HG02870 (cell line): ENCODE data around the gene ALDH3B1.

Source experiments
- ATAC-seq: cut with Tn5 transposase; IDR thresholded peaks from one replicate; pipeline ENCODE4 v1.9.1; 2021; ENCODE audit warnings: mild to moderate bottlenecking, moderate library complexity; ENCODE audit not compliant: unreplicated experiment

ALDH3B1 gene

DNA sequence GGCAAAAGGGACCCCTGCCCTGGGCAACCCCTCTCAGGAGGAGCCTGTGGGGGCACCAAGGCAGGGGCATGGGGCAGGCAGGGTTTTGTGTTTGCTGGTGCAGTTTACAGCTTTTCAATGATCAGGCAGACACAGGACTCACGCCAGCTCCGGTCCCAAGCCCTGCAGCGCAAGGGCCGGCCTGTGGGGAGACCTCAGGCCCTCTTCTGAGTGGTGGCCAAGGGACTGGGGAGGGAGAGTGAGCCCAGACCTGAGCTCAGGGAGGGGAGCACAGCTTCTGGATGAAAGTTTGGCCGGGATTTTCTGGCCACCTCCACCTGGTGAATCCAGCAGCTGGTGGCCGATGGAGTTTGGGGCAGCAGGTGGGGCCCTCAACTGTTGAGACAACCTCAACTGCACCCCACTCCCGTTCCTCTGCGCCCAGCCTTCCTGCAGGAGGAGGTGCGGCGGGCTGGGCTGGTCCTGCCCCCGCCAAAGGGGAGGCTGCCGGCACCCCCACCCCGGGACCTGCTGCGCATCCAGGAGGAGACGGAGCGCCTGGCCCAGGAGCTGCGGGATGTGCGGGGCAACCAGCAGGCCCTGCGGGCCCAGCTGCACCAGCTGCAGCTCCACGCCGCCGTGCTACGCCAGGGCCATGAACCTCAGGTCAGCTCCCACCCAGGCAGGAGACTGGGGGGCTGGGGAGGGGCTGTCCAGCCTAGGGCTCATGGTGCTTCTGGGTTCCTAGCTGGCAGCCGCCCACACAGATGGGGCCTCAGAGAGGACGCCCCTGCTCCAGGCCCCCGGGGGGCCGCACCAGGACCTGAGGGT, 32.3 kb downstream of the ALDH3B1 start:
- ATAC-seq = no peak

DNA sequence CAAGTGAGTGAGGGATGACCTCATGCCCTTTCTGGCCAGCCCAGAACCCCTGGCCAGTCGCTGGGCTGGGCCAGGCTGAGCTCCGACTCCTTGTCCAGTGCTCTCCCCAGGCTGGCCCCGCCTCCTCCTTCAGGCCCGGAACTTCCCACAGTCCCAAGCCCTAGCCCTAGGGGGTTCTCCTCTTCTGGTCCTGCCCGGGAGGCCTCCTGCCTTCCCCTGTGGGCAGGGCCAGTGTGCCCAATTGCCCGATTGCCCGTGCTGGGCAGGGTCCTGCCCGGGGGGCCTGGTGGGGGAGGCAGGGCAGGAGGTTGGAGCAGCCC, 32.9 kb downstream of the ALDH3B1 start:
- ATAC-seq = no peak

GRCh38 chr11:68043349-68044144, 33.4 kb downstream of the ALDH3B1 start:
- no peak for ATAC-seq

DNA sequence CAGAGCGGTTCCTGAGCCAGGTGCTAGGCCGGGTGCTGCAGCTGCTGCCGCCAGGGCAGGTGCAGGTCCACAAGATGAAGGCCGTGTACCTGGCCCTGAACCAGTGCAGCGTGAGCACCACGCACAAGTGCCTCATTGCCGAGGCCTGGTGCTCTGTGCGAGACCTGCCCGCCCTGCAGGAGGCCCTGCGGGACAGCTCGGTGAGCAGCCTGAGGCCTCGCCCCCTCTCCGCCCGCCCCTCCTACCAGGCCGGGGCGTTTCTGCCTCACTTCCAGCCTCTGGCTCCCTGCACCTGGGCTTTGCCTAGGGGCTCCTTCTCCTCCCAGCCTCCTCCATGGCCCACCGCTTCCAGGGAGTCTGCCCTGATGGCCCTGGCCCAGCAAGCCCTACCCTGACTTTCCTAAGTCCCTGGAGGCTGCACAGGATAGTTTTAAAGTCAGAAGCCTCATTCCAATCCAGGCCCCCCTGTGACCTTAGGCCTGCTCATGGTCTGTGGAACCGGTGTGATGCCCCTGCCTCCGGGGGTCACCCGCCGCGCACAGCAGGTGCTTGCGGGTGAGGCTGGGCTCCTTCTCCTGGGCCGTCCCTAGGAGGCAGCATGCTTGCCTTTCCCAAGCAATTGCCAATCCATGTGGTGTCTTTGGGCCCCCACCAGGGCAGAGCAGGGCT, 34.2 kb downstream of the ALDH3B1 start:
- no peak for ATAC-seq

GRCh38 chr11:68044898-68045351, 34.8 kb downstream of the ALDH3B1 start:
- ATAC-seq = no peak

GRCh38 chr11:68047437-68048290, 37.5 kb downstream of the ALDH3B1 start:
- ATAC-seq = no peak

GRCh38 chr11:68048681-68049508, 38.8 kb downstream of the ALDH3B1 start:
- no peak for ATAC-seq

DNA sequence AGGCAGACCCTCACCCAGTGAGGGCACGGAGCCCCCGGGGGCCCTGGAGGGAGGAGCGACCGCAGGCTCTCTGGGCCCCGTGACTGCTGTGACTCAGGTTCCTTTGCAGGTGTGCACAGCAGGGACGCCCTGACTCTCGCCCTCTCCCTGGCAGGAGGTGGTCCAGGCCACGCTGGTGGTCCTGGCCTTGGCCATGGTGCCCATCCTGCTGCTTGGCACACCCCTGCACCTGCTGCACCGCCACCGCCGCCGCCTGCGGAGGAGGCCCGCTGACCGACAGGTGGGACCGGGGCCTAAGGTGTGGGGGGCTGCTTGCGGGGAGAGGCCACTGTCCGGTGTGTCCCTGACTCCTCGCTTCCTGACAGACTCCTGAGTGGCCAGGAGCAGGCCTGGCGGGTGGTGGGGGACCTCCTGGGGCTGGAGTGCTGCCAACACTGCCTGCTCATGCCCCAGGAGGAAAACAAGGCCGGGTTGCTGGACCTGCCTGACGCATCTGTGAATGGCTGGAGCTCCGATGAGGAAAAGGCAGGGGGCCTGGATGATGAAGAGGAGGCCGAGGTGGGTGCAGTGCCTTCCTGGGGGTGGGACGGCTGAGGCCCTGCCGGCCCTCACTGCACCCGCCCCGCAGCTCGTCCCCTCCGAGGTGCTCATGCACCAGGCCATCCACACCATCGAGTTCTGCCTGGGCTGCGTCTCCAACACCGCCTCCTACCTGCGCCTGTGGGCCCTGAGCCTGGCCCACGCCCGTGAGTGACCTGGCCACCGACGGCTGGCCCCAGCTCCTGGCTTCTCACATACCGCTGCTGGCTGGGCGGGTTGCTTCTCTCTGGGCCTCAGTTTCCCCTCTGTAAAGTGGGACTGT, 39.6 kb downstream of the ALDH3B1 start:
- no peak for ATAC-seq

- no peak for ATAC-seq
These were observed 40.3 kb downstream of the ALDH3B1 start for GRCh38 chr11:68050371-68050841.

- no peak for ATAC-seq
These were observed 41.3 kb downstream of the ALDH3B1 start for GRCh38 chr11:68051191-68052136.

- ATAC-seq = no peak
These were observed 42.2 kb downstream of the ALDH3B1 start for GRCh38 chr11:68052137-68052873.

GRCh38 chr11:68053117-68053516, 43.0 kb downstream of the ALDH3B1 start:
- no peak for ATAC-seq

- ATAC-seq = no peak
These were observed 44.1 kb downstream of the ALDH3B1 start for GRCh38 chr11:68053981-68054812.

- no peak for ATAC-seq
These were observed 46.5 kb downstream of the ALDH3B1 start for GRCh38 chr11:68056317-68057285.

DNA sequence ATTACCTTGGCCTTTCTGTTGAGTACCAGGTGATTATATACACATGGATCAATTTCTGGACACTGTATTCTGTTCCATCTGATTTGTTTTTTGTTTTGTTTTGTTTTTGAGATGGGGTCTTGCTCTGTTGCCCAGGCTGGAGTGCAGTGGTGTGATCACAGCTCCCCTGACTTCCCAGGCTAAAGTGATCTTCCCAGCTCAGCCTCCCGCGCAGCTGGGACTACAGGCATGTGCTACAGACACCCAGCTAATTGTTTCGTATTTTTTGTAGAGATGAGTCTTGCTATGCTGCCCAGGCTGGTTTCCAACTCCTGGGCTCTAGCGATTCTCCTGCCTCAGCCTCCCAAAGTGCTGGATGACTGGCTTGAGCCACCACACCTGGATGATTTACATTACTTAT, 47.7 kb downstream of the ALDH3B1 start:
- ATAC-seq = no peak
